CD14-positive monocyte (primary cell): ENCODE measurements around the gene PELI1. TPM values are rescaled to one million over a fixed set of nuclear protein-coding genes. Genes with fewer than 3 reads are reported as not detected.

Source experiments
- DNase-seq, 3 donors: peaks; one replicate each; pipeline ENCODE4 v3.0.0-alpha.2; 2011 to 2022
- H2AFZ ChIP-seq: 2 replicates; pipeline ENCODE4 v1.6.0; 2012; ENCODE audit warnings: mild to moderate bottlenecking, low read depth, low read length, inconsistent platforms; ENCODE audit not compliant: insufficient read depth, poor library complexity, severe bottlenecking
- H3K27ac ChIP-seq, 2 donors: 1 replicate in 1 of 2; 2 replicates in 1 of 2; pipeline ENCODE4 v1.5.1; 2012 to 2013; ENCODE audit warnings: low read length in 2 of 2, control low read depth in 1 of 2, inconsistent platforms in 1 of 2, low read depth in 1 of 2, mild to moderate bottlenecking in 1 of 2
- H3K27me3 ChIP-seq, 2 donors: one replicate each; pipeline versions ENCODE4 v1.6.0 to v1.6.1; 2011 to 2013; ENCODE audit warnings: low read length in 2 of 2; ENCODE audit not compliant: control insufficient read depth in 2 of 2, insufficient read depth in 2 of 2
- H3K36me3 ChIP-seq, 2 donors: replicated peaks in 1 of 2; 1 replicate in 1 of 2; 2 replicates in 1 of 2; pipeline versions ENCODE4 v1.5.1 to v1.6.1; 2012 to 2013; ENCODE audit warnings: low read length in 2 of 2, control low read depth in 1 of 2, inconsistent platforms in 1 of 2, mild to moderate bottlenecking in 1 of 2; ENCODE audit not compliant: insufficient read depth in 2 of 2, control insufficient read depth in 1 of 2
- H3K4me1 ChIP-seq, 2 donors: 1 replicate in 1 of 2; 2 replicates in 1 of 2; pipeline versions ENCODE4 v1.5.1 to v1.6.1; 2012 to 2013; ENCODE audit warnings: low read length in 2 of 2, control low read depth in 1 of 2, inconsistent platforms in 1 of 2, mild to moderate bottlenecking in 1 of 2, moderate library complexity in 1 of 2; ENCODE audit not compliant: insufficient read depth in 2 of 2, control insufficient read depth in 1 of 2
- H3K4me2 ChIP-seq: replicated peaks from 2 replicates; pipeline ENCODE3; 2012; ENCODE audit warnings: low read length, moderate library complexity, mild to moderate bottlenecking; ENCODE audit not compliant: poor library complexity, severe bottlenecking; ENCODE audit errors: extremely low read depth
- H3K4me3 ChIP-seq, 3 experiments: fragments of 200-600 bp in 1 of 3; sonication (generic) in 1 of 3; replicated peaks in 1 of 3; 1 replicate in 2 of 3; 2 replicates in 1 of 3; pipeline ENCODE4 v1.5.1; 2011 to 2013; ENCODE audit warnings: low read length in 3 of 3, mild to moderate bottlenecking in 3 of 3, control low read depth in 2 of 3, low read depth in 2 of 3, inconsistent platforms in 1 of 3, moderate library complexity in 1 of 3
- H3K79me2 ChIP-seq: 2 replicates; pipeline ENCODE4 v1.6.0; 2012; ENCODE audit warnings: mild to moderate bottlenecking, control low read depth, inconsistent platforms, low read length, moderate library complexity; ENCODE audit not compliant: insufficient read depth
- H3K9ac ChIP-seq: 2 replicates; pipeline ENCODE4 v1.6.0; 2017; ENCODE audit warnings: low read length, mild to moderate bottlenecking; ENCODE audit not compliant: insufficient read depth, poor library complexity, severe bottlenecking
- H3K9me3 ChIP-seq, 2 donors: replicated peaks in 1 of 2; 1 replicate in 1 of 2; 2 replicates in 1 of 2; pipeline versions ENCODE4 v1.5.1 to v1.6.1; 2012 to 2013; ENCODE audit warnings: low read length in 2 of 2, control low read depth in 1 of 2; ENCODE audit not compliant: control insufficient read depth in 1 of 2, insufficient read depth in 1 of 2
- H4K20me1 ChIP-seq: 2 replicates; pipeline ENCODE4 v1.6.0; 2012; ENCODE audit warnings: mild to moderate bottlenecking, low read length, control low read depth, moderate library complexity; ENCODE audit not compliant: insufficient read depth
- H3K27ac Mint-ChIP-seq, 7 donors: one replicate each; pipeline ENCODE4 v1.8.0; 2020; ENCODE audit warnings: mild to moderate bottlenecking in 7 of 7, mixed read lengths in 7 of 7, moderate library complexity in 6 of 7, inconsistent platforms in 2 of 7
- H3K27me3 Mint-ChIP-seq, 3 donors: one replicate each; pipeline ENCODE4 v1.8.0; 2021 to 2022; ENCODE audit warnings: low read depth in 3 of 3, mild to moderate bottlenecking in 3 of 3, mixed read lengths in 3 of 3, moderate library complexity in 3 of 3, inconsistent platforms in 1 of 3
- H3K36me3 Mint-ChIP-seq, 2 donors: one replicate each; pipeline ENCODE4 v1.8.0; 2020; ENCODE audit warnings: mixed read lengths in 2 of 2, inconsistent platforms in 1 of 2, mild to moderate bottlenecking in 1 of 2
- H3K4me1 Mint-ChIP-seq: one replicate; pipeline ENCODE4 v1.8.0; 2020; ENCODE audit warnings: mild to moderate bottlenecking, mixed read lengths
- H3K4me3 Mint-ChIP-seq, 2 donors: one replicate each; pipeline ENCODE4 v1.8.0; 2020; ENCODE audit warnings: mild to moderate bottlenecking in 2 of 2, mixed read lengths in 2 of 2, moderate library complexity in 1 of 2
- H3K9me3 Mint-ChIP-seq, 7 donors: one replicate each; pipeline ENCODE4 v1.8.0; 2020 to 2022; ENCODE audit warnings: mixed read lengths in 7 of 7, mild to moderate bottlenecking in 6 of 7, moderate library complexity in 6 of 7, inconsistent platforms in 2 of 7
- CTCF ChIP-seq: fragments of 200-600 bp; IDR thresholded peaks from one replicate; pipeline ENCODE4 v1.8.0; 2022; ENCODE audit warnings: antibody characterized with exemption, mild to moderate bottlenecking
- WGBS: methylation state at CpG from one replicate; pipeline ENCODE4 v1.1.5; 2013; ENCODE audit warnings: missing lambda C conversion rate; ENCODE audit not compliant: insufficient coverage; 5-methylcytosine and 5-hydroxymethylcytosine counted together
- intact Hi-C, 2 donors: fragments of 100-400 bp; cut with micrococcal nuclease; formaldehyde crosslinking; loops; one replicate each; pipeline versions ENCODE4 v1.15.0 to v1.15.1; 2023
- polyA plus RNA-seq, 3 donors: library from polyadenylated mRNA; depleted of rRNA in 1 of 3; unstranded in 2 of 3; stranded (reverse) in 1 of 3; fragments of 300-500 nt in 2 of 3; fragments of >200 nt in 1 of 3; fragmentation: Illumina TruSeq in 2 of 3; gene quantifications; 1 replicate in 2 of 3; 2 replicates in 1 of 3; pipeline ENCODE4 v1.2.3, GENCODE V29; 2012 to 2021

Gene PELI1
- polyA plus RNA-seq, 3 donors, result 44.7 to 106 (median 53.6) TPM

GRCh38 chr2:64120928-64121327 lies 23.3 kb downstream of the PELI1 start:
- peaks cover 98% of the 10 kb centered on the region for H3K79me2 ChIP-seq
- WGBS, result 96% methylated on average over 3 of the region's 6 CpGs
- H3K4me2 ChIP-seq, result no peak overlapping the region
- H3K9ac ChIP-seq, result no peak overlapping the region
- no peaks in the 10 kb centered on the region for H3K27me3 ChIP-seq
- H3K4me3 ChIP-seq, result no peak overlapping the region
- no peak overlapping the region for H2AFZ ChIP-seq
- Mint-ChIP-seq H3K27ac (peak overlapping the region in 2 of 7 donors; percentile 32 to 50), H3K4me3 (no peak overlapping the region), H3K27me3 (peaks cover 0 to 2% (median 0%) of the 10 kb centered on the region in 3 donors), H3K4me1 (peaks cover 28% of the 10 kb centered on the region), H3K36me3 (peaks cover 21 to 39% of the 10 kb centered on the region in 2 donors), H3K9me3 (no peaks in the 10 kb centered on the region)
- no peaks in the 10 kb centered on the region for H3K9me3 ChIP-seq
- no peak overlapping the region for H3K27ac ChIP-seq
- no peak for DNase-seq
- H4K20me1 ChIP-seq, result peaks cover 100% of the 10 kb centered on the region
- H3K4me1 ChIP-seq, result peaks cover 11 to 15% of the 10 kb centered on the region in 2 donors
- peaks cover 4 to 14% of the 10 kb centered on the region in 2 donors for H3K36me3 ChIP-seq
- TF ChIP-seq CTCF, result no peak
- intact Hi-C loops, result no loop called here

- Histone ChIP-seq H4K20me1 (peaks cover 100% of the 10 kb centered on the region), H3K9me3 (no peaks in the 10 kb centered on the region), H3K36me3 (peaks cover 4 to 14% of the 10 kb centered on the region in 2 donors), H3K27me3 (no peaks in the 10 kb centered on the region), H3K79me2 (peaks cover 98% of the 10 kb centered on the region), H3K4me1 (peaks cover 19 to 24% of the 10 kb centered on the region in 2 donors), H2AFZ (no peak overlapping the region), H3K9ac (no peak overlapping the region), H3K4me2 (no peak overlapping the region), H3K27ac (no peak overlapping the region), H3K4me3 (no peak overlapping the region)
- WGBS, result no CpG with 5 or more reads among the region's 2 CpGs
- DNase-seq, result no peak
- Mint-ChIP-seq H3K4me3 (no peak overlapping the region), H3K27me3 (peaks cover 0 to 2% (median 0%) of the 10 kb centered on the region in 3 donors), H3K4me1 (peaks cover 37% of the 10 kb centered on the region), H3K27ac (no peak overlapping the region), H3K9me3 (no peaks in the 10 kb centered on the region), H3K36me3 (peaks cover 21 to 42% of the 10 kb centered on the region in 2 donors)
- no peak for TF ChIP-seq CTCF
- intact Hi-C loops, result no loop called here
Measured at GRCh38 chr2:64120008-64120407, 24.2 kb downstream of the PELI1 start.
